T-helper 2 cell (primary cell): Measurements from ENCODE around the gene SSBP4.
"Not testable (repeated sequence)": the region's sequence is repeated elsewhere in the genome, so short reads cannot be mapped to it uniquely, and the experiment has no call there.

Experiments used
- DNase-seq, 5 experiments: peaks; one replicate each; pipeline versions ENCODE4 v3.0.0 to v3.0.0-alpha.2; 2012 to 2022
- total RNA-seq, 2 donors: gene quantifications; one replicate each; lab custom pipeline; 2026; lab: John Stamatoyannopoulos, UW

Gene SSBP4
- 56.4 to 85.1 reads per million in 2 donors for total RNA-seq

DNA sequence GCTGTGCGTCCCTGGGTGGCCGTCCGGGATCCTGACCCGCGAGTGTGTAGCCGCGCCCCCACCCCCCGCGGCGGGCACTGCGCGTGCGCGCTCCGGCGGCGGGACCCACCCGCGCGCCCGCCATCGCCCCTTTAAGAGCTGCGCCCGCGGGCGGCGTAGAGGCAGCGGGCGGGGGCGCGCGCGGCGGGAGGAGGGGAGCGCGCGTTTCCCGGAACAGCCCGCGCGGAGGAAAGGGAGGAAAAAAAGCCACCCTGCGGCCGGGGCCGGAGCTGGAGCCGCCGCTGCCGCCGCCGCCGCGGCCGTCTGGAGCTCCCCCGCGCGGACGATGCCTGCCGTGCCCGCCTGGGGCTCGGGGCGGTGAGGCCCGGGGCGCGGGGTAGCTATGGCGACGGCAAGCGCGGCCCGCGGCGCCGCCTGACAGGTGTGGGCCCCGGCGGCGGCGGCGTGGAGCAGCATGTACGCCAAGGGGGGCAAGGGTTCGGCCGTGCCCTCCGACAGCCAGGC is at the start of gene SSBP4:
SSBP4 (plus strand) TSS at position 204 of the 504 bp plus-strand sequence; CDS start at position 455, 251 bp downstream.
- peak; percentile 43 to 83 (median 68) for DNase-seq

DNA sequence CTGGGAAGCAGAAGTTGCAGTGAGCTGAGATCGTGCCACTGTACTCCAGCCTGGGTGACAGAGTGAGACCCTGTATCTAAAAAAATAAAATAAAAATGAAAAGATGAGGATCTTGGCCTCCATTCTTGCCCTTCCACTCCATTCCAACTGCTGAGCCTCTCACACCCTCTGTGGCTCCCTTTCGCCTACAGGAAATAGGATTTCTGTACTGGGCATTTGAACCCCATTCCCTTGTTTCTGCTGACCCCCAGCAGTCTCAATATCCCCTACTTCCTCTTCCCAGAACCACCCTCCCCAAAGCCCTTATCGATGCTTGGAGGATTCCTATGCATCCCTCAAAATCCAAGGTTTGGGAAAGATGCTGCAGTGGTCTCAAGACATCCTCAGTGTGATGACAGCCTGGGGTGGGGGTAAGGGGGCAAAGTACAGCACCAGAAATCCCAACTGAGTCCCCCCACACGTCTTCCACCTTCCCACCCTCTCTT is 45.7 kb upstream of the SSBP4 start:
- no peak for DNase-seq

DNA sequence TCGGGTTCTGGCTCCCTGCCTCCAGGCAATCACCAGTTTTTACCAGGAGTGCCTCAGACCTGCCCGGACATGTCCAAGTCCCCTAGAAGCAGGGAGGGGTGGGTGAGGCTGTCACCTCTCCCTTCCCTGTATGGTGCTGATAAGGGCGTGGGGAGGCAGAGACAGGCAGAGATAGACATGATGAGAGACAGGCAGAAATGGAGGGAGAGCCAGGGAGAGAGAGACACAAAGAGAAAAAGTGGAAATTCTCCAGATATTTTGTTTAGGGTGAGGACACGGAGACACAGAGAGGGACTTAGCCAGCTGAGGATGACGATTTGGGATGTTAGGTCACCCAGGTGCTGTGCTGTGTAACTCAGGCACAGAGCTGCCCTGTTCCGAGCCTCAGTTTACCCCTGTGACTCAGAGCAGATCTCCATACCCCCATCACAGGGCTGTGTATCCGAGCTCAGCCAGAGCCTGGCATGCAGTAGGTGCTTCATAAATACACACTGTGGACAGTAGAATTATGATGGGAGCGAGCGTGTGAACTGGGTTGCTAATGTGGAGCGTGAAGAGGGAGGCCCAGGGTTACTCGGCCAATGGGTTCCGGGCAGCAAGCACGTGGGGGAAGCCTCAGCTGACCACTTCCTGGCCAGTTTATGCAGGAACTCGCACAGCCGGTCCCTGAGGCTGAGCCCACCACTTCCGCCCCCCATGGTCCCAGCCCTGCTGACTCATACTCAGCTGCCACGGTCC is 45.1 kb upstream of the SSBP4 start:
- peak in 2 of 5 experiments; percentile 32 to 87 for DNase-seq

DNA sequence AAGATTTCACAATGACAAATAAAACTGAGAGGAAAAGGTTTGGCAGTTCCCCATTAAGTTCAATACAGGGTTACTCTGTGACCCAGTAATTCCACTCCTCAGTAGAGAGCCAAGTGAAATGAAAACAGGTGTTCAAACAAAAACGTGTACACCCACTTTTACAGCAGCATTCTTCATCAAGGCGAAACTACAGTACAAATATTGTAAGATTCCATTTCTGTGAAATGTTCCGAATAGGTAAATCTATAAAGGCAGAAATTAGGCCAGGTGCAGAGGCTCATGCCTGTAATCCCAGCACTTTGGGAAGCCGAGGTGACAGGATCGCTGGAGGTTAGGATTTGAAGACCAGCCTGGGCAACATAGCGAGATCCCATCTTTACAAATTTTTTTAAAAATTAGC is 42.2 kb upstream of the SSBP4 start:
- no peak for DNase-seq

DNA sequence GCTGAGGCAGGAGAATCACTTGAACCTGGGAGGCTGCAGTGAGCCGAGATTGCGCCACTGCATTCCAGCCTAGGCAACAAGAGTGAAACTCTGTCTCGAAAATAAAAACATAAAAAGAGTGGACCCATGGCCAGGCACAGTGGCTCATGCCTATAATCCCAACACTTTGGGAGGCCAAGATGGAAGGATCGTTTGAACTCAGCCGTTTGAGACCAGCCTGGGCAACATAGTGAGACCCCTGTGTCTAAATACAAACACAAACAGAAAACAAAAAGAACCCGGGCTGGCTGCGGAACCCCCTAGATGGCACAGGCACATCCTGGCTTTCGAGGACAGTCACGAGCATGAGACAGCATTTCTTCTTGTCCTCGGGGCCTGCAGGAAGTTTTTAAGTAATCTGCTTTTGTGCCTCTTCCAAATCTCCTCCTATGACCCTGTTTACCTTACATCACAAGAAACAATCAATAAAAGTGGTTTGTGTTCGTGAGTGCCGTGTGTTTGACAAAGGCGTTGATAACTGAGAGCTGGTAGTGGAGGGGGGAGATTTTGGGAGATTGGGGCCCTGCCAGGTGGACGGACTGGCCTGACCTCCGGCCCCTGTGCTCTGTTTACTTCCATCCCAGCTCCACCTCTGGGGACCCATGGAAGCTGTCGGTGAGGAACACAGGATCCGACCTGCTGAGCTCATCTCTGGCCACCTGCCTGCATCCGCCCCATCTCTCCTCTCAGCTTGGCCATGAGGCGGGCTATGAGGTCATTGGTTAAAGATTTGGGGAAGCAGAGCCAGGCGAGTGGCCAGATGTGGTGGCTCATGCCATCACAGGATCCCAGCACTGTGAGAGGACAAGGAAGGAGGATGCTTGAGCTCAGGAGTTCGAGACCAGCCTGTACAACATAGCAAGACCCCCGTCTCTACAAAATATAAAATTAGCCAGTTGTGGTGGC is 39.1 kb upstream of the SSBP4 start:
- DNase-seq = no peak

DNA sequence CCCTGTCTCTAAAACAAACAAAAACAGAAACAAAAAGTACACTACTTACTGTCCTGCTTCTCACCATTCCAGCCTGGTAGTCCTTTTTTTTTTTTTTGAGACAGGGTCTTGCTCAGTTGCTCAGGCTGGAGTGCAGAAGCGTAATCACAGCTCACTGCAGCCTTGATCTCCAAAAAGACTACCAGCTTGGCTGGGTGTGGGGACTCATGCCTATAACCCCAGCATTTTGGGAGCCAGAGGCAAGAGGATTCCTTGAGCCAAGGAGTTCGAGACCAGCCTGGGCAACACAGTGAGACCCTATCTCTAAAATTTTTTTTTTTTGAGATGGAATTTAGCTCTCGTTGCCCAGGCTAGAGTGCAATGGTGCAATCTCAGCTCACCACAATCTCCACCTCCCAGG is 38.4 kb upstream of the SSBP4 start:
- no peak for DNase-seq

DNA sequence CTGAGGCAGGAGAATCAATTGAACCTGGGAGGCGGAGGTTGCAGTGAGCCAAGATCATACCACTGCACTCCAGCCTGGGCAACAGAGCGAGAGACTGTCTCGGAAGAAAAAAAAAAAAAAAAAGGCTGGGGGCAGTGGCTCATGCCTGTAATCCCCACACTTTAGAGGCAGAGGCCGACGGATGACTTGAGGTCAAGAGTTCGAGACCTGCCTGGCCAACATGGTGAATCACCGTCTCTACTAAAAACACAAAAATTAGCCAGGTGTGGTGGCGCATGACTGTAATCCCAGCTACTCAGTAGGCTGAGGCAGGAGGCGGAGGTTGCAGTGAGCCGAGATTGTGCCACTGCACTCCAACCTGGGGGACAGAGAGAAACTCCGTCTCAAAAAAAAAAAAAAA is 35.6 kb upstream of the SSBP4 start:
- DNase-seq = not testable (repeated sequence)

DNA sequence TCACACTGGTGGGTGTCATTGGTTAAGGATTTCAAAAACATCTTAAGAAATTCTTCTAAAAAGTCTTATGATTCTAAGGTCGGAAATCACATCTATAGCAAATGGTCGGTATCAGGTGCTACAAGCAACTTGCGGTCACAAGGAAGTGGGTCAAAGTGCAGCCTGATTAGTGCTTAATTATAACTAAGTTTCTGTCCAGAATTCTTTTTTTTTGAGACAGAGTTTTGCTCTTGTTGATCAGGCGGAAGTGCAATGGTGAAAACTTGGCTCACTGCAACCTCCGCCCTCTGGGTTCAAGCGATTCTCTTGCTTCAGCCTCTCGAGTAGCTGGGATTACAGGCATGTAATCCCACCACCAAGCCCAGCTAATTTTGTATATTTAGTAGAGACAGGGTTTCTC is 34.4 kb upstream of the SSBP4 start:
- DNase-seq = no peak

DNA sequence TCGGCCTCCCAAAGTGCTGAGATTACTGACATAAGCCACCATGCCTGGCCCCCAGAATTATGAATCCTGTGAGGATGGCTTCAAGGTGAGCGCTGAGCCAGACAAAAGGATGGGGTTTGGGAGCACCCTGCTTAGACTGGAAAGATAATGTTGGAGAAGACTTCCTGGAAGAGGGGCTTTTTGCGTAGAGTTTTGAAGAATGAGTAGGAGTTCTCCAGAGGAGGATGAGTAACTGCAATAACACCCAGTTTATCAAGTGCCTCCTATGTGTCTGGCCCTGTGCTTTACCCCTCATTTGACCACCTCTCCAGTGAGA is 33.9 kb upstream of the SSBP4 start:
- no peak for DNase-seq

DNA sequence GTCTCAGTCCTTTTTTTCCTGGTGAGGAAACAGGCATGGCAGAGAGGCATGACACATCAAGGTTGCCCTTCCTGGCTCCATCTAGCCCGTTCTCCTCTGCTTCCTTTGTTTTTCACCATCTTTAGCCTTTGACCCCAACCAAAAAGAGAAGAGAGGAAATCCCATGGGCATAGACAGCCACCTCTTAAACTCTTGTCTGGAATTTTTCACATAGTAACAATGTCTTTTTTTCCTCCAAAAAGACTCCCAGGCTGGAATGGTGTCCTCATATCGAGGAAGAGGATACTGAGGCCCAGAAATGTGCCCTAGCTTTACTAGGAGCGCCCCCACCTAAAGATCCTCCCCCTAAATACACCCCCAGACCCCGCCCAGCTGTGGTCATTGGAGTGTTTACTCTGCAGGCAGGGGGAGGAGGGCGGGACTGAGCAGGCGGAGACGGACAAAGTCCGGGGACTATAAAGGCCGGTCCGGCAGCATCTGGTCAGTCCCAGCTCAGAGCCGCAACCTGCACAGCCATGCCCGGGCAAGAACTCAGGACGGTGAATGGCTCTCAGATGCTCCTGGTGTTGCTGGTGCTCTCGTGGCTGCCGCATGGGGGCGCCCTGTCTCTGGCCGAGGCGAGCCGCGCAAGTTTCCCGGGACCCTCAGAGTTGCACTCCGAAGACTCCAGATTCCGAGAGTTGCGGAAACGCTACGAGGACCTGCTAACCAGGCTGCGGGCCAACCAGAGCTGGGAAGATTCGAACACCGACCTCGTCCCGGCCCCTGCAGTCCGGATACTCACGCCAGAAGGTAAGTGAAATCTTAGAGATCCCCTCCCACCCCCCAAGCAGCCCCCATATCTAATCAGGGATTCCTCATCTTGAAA is 33.3 kb upstream of the SSBP4 start, which contains the start of gene GDF15:
GDF15 (plus strand) TSS at position 484 of the 868 bp plus-strand sequence; CDS start at position 516, 32 bp downstream.
- peak in 2 of 5 experiments; percentile 15 to 34 for DNase-seq

DNA sequence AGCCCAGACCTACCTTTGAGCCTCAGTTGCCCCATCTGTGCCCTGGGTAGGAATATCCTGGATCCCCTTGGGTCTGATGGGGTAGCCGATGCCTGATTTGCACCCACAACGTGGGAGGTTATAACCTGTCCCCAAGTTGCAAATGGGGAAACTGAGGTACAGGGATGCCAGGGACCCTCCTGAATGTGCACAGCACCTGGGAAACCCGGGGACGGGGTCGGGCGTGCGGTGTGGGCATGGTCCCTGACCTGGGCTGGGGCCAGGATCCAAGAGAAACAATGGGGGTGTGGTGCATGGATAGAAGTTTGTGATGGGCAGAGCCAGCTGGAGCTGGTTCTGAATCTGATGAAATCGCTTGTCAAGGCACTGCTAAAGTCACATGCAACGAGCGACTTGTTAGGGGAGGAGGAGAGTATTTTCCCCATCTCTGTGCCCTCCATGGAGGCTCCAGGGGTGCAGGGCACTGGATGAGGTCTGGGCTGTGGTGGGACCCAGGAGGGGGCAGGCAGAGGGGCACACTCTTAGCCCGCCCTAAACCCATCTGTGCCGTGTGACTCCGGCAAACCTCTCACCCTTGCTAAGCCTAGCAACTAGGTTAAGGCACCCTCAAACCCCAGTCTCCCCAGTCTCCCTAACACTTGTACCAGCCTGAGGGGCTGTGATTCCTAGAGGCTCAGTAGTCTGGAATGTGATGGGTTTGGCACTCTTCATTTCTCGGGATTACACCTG is 32.5 kb upstream of the SSBP4 start:
- DNase-seq = no peak

DNA sequence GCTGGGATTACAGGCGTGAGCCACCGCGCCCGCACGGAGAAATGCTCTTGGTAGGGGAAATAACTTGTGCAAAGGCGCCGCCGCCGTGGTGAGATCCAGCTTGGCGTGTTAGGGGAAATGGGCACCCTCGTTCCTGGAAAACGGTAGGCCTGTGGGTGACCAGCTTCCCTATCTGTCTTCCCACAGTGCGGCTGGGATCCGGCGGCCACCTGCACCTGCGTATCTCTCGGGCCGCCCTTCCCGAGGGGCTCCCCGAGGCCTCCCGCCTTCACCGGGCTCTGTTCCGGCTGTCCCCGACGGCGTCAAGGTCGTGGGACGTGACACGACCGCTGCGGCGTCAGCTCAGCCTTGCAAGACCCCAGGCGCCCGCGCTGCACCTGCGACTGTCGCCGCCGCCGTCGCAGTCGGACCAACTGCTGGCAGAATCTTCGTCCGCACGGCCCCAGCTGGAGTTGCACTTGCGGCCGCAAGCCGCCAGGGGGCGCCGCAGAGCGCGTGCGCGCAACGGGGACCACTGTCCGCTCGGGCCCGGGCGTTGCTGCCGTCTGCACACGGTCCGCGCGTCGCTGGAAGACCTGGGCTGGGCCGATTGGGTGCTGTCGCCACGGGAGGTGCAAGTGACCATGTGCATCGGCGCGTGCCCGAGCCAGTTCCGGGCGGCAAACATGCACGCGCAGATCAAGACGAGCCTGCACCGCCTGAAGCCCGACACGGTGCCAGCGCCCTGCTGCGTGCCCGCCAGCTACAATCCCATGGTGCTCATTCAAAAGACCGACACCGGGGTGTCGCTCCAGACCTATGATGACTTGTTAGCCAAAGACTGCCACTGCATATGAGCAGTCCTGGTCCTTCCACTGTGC is 30.9 kb upstream of the SSBP4 start:
- DNase-seq = peak; percentile 54 to 71 (median 66)

DNA sequence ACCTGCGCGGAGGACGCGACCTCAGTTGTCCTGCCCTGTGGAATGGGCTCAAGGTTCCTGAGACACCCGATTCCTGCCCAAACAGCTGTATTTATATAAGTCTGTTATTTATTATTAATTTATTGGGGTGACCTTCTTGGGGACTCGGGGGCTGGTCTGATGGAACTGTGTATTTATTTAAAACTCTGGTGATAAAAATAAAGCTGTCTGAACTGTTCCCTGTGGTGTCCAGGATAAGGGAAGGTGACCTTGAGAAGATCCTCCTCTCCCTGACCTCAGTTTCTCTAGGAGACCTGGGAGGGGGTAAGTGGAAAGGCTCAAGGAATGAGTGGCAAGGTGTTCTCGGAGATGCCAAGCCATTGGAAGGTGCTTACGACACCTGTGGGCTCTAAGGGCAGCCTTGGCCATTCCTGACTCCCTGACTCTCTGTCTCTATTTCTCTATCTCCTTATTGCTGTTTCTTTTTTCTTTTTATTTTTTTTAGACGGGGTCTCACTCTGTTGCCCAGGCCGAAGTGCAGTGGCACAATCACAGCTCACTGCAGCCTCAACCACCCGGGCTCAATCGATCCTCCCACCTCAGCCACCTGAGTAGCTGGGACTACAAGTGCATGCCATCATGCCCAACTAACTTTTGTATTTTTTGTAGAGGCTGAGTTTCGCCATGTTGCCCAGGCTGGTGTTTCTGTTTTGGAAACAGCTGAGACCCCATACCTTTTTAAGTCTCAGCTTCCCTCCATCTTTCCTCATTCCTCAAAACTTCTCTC is 30.1 kb upstream of the SSBP4 start:
- no peak for DNase-seq

DNA sequence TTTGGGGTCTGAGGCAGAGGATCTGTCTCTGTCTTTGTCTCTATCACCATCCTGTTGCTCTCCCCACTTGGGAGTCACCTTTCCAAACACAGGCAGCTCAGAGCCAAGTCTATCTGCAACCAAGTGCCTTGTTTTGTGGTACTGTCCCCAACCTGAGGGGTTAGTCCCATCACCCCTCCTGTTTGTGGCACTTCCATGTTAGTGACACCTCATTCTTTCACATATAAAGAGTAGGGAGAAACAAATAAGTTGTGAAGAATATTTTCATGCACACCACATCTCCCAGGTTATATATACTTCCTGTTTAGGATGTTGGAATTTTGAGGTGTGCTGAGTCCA is 29.5 kb upstream of the SSBP4 start:
- no peak for DNase-seq

DNA sequence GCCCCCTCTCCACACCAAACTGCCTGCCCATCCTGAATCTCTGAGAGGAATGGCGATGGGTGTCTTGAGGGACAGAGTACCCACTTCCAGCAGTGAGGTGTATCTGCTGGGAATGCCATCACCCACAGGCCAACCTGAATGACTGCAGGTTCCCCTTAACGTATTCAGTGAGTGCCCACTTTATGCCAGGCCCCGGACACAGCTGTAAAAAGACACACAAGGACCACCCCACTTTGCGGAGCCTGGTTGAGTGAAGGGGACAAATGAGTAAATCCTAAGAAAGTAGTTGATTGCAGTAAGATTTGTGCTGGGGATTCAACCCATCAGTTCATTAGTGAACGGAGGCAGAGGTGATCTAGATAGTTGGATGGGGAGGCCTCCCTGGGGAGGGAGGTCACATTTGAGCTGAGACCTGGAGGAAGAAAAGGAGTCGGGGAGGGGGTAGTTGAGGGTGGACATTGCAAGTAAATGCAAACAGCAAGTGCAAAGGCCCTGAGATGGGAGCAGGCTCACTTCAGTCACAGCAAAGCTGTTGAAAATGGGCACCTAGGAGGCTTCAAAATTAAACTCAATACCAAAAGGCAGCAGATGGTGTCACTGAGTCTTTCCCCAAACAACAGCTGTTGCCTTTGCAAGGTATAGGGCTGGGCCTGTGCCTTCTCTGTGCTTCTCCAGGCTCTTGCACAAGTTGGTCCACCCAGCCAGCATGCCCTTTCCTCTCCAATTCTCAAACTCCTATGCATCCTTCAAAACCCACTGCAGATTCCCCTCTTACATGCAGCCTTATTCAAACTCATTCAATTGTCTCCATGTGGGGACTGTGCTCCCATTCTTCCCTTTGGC is 28.9 kb upstream of the SSBP4 start:
- DNase-seq = no peak

DNA sequence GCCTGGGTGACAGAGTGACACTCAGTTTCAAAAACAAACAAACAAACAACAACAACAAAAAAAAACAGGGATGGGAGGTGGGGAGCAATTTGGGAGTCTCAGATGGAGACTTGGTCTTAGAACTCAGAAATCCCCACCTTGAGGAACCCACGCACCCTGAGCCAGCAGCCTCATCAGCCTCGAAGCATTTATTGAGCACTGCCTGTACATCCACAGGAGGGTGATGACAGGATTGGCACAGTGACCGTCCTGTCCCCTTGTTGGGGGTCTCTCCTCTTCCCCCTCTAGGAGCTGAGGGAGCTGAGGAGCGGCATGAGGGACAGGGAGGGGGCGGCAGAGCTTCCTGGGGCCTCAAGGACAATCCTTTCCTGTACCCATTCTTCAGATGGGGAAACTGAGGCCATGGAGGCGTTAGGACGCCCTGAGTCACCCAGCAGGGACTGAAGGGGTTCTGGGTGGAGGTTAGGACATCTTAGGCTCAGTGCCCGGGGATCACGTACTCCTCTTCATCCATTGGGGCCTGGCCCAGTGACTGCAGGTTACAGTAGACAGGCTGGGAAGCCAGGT is 27.6 kb upstream of the SSBP4 start:
- no peak for DNase-seq

DNA sequence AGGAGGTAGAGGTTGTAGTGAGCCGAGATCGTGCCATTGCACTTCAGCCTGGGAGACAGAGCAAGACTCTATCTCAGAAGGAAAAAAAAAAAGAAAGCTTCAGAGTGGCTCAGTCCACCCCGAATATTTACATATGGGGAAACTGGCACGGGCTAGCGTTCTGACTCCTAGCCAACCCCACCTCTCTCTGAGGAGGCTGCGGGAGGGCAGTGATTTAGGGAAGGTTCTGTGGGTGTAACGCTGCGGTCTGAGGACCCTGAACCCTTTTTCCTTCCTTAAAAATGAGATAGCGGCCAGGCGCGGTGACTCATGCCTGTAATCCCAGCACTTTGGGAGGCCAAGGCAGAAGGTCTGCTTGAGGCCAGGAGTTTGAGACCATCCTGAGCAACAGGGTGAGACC is 26.8 kb upstream of the SSBP4 start:
- DNase-seq = no peak

DNA sequence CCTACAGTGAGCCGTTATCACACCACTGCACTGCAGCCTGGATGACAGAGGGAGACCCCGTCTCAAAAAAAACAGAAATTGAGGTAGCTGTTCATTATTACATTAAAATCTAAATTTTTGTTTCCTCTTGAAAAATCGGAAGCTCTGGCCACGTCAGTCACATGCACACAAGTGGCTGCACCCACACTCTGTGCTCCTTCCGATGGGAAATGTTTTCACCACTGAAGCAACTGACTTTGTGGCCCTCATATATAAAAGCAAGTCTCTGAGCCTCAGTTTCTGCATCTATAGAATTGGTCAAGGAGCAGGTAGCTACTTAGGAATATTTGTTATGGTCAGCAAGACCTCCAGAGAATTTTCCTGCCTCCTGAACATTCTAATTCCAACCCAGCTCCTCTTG is 26.3 kb upstream of the SSBP4 start:
- DNase-seq = no peak

DNA sequence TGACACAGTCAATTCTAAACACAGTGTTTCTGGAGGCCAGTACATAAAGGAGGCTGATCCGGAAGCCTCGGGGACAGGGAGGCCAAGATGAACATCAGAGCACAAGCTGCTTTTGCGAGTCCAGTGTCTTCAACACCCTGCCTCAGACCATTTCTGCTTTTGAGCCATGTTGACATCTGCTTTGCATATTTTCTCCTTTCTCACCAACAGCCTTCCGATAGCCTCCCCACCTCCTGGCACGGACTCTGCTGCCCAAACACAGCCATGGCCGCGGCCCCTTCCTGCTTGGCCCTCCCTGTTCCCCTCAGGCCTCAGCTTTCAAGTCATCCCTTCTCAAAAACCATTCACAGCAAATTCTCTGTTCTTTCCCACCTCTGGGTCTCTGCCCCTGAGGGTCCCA is 25.4 kb upstream of the SSBP4 start:
- DNase-seq = no peak
